Stimulated activated naive CD8-positive, alpha-beta T cell treated with anti-CD3 and anti-CD28 coated beads, Interleukin-15, Interleukin-2, amounts not matched to agents 100 U/mL and 50 U/mL, for 24 hours (primary cell): ENCODE measurements around the gene QRFP.

Experiments
- ATAC-seq: fragments of 150-1000 bp; cut with Tn5 transposase; one replicate; pipeline ENCODE4 v1.10.0; 2021
- DNase-seq: peaks from one replicate; pipeline ENCODE4 v3.0.0; 2021

QRFP gene

GRCh38 chr9:130933114-130934046, 36.8 kb upstream of the QRFP start:
- no peak for ATAC-seq
- no peak for DNase-seq

DNA sequence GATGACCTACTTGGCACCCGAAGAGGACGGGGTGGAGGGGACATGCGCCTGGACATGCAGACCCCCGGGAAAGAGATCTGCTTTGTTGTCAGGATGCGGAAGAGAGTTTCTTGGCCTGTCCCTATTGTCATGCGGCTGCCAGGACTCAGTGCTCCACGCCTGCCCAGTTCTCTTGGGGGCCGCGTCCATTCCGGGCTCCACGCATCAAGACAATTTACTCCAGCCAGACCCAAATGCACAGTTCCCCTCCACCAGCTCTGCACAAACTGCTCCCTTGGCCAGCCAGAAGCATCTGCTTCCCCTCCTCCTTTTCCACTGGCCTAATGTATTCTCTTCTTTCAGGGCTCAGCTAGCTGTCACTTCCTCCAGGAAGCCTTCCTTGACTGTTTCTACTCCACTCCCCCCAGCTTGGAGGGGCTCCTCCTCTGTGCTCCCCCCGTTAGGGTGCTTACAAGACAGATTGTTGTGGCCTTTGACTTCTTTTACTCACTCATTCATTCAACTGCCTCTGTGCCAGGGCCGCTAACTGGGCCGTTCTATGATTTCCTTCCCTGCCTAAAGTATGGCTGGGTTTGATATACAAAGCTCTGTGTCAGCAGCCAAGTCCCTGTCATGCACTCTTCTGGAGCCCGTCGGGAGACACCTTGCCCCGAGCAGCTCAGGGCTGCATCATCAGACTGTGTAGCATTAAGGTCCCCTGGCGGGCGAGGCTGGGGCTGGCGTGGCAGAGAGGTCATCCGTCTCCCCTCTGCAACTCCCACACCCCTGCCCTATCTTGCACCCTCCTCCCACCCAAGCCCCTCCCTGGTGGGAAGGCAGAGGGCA, 35.9 kb upstream of the QRFP start:
- no peak for DNase-seq
- no peak for ATAC-seq

GRCh38 chr9:130931508-130932254, 35.1 kb upstream of the QRFP start:
- DNase-seq = no peak

GRCh38 chr9:130930804-130931349, 34.3 kb upstream of the QRFP start:
- ATAC-seq (no peak), DNase-seq (no peak)

More at GRCh38 chr9:130931508-130932254, 35.1 kb upstream of the QRFP start:
- no peak for ATAC-seq

DNA sequence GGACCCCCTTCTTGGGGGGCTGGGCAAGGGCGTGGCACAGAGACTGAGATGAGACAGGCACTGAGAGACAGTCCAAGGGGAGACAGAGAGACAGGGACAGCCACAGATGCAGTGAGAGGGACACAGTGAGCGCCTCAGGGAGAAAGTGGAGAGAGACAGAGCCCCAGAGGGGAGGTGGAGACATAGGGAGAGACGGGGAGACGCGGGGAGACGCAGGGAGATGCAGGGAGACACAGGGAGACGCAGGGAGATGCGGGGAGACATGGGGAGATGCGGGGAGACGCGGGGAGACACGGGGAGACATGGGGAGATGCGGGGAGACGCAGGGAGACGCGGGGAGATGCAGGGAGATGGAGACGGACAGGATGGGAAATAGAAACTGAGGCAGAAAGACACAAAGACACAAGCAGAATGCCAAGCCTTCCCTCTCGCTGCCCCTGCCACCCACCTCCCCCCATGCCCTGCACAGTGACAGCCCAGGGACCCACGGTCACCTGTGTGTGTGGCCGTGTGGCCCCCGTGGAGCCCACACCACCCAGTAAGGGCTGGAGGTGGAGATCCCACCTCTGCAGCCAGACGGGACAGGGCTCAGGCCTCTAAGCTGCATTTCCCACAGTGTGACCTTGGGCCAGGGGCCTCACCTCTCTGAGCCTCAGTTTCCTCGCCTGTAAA, 33.7 kb upstream of the QRFP start:
- DNase-seq (no peak), ATAC-seq (no peak)

- DNase-seq (no peak), ATAC-seq (no peak)
Measured at GRCh38 chr9:130929571-130930038, 33.0 kb upstream of the QRFP start.

- ATAC-seq (no peak), DNase-seq (no peak)
Measured at GRCh38 chr9:130927995-130928900, 31.6 kb upstream of the QRFP start.

DNA sequence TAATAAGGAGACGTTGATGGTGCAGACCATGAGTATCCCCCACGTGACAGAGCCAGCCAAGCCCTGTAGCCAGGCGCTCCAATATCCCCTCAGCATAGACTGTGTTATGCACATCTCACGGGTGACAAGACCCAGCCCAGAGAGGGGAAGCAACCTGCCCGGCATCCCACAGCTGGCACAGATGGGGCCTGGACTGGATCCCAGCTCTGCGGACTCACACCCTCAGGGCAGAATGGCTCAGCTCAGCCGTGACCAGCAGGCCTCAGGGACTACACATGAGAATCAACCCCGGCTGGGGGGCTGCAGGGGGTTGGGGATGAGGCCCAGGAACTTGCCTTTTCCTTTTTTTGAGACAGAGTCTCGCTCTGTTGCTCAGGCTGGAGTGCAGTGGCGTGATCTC, 30.7 kb upstream of the QRFP start:
- ATAC-seq (no peak), DNase-seq (no peak)

DNA sequence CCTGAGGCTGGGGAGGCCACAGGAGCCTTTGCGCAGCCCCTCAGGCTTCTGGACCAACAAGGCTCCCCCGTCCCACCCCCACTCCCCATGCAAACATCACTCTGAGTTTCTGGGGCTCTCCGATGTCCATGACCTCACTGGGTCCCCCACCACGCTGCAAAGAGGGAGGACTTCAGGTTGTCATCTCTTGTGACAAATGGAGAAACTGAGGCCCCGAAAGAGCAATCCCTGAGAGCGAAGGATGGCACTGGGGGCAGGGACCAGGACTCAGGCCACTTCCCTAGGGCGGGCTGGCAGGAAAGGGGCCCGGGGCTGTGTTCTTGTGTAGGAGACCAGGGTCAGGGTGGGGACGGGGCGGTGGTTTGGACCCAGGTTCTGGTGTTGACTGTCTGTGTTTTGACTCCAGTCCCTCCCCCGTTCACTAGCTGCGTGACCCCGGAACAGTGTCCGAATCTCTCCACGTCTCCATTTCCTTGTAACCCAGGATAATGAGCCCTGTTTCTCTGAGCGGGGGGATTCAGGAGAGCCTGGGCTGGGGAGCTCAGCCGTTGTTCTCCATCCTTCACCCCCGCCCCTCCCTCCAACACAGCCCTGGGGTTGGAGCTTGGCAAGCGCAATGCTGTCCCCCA, 28.6 kb upstream of the QRFP start:
- no peak for ATAC-seq
- DNase-seq = no peak

DNA sequence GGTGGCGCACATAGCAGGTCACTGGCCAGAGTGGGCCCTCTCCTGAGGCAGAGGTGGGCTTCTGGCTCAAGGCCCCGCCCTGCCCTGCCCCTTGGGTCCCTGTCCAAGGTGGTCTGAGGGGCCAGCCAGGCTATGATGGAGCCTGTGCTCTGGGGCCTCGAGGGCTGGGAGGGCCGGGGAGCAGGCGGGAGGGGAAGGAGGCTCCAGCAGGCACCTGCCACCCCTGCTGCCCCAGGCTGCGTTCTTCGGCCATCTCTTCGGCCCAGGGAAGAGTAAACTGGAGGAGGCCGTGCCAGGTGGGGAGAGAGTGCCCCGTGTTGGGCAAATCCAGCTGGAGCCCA, 27.8 kb upstream of the QRFP start:
- ATAC-seq = no peak
- no peak for DNase-seq

GRCh38 chr9:130923611-130924447, 27.2 kb upstream of the QRFP start:
- DNase-seq (no peak), ATAC-seq (no peak)

- no peak for ATAC-seq
Measured at GRCh38 chr9:130922893-130923610, 26.4 kb upstream of the QRFP start.

DNA sequence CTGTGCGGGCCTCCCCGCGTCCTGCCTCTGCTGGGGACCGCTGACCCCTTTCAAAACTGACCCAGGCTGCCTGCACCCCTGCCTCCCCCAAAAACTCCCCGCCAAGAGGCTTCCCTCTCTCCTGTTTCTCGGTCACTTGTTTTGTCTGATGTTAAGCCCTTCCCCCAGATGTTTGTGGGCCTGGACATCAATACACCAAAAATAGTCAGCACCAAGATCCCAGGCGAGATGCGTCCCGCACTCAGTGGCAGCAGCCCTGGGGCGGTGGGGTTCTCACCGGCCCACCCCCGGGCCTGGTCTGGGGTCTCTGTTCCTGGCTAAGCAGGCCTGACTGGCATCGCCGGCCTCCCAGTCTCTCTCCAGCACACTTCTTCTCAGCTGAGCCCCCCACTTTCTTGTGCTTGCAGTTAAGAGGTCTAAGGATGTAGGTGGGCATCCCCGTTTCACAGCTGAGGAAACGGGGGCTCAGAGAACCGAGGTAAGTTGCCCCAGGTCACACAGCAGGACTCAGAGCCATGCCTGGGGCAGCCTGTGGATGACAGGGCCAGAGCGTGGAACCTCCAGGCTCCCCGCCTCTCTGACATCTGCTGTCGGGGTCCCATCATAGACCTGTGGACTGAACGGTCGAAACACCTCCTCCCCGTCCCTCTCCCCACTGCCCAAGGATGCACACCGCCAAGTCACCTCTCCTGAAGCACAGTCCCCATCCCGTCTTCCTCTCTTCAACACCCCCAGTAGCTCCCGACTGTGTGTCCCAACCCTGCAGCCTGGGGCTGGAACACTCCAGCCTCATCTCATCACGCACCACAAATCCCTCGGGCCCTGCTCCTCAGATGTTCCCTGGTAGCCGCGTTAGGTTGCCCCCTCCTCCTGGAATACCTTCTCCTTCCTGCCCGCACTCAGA, 25.6 kb upstream of the QRFP start:
- ATAC-seq = no peak
- no peak for DNase-seq

More at GRCh38 chr9:130922893-130923610, 26.4 kb upstream of the QRFP start:
- no peak for DNase-seq

DNA sequence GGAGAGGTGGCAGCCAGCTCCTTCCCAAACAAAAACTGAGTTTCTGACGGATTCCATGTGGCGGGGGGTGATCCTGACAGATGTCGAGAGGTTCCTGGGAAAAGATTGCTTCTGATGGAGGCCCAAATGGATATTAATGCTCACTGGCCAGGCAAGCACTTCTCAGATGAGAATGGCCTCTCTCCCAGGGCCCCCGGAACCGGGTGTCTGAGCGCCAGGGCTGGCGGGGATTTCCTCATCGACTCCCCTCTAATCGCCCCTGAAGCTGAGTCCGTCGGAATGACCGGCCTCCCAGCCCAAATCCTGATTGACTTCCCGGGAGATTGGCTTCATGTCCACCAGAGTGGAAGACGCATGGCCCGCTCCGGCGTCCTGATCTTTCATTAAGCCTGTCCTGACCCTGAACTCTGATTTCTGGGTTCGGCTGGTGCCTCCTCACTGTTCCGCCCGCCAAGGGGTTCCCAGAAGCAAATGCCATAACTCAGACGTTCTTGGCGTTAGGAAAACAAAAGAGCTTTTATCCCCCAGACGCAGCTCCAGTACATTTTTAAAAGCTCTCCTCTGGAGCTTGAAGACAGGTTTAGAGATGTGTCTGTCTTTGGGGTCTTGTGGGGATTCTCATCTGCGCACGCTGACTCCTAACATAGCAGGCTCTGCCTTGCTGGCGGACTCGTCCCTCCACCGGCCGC, 24.8 kb upstream of the QRFP start:
- DNase-seq (no peak), ATAC-seq (no peak)

DNA sequence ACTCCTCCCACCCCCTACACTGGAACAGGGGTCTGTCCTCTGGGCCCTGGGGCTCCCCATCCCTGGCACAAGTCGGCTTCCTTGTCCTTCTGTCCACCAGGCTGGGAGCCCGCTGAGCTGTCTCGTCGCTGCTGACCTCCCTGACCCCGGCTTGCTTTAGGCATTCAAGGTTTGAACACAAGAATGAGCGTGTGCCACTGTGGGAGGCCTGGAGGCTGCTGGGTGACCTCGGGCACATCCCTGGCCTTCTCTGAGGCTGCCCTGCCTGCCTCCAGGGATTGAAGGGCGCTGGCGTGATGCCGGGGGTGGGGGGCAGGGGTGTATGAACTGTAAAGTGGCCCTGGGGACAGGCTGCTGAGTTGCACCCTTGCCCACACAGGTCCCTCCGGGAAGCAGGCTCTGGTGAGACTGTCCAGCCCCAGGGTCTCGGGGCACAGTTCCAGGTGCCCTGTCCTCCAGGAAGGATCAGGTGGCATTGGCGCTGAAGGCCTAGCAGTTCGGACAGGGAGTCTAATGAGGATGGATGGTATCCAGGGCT, 24.2 kb upstream of the QRFP start:
- DNase-seq = no peak
- no peak for ATAC-seq

- DNase-seq (no peak), ATAC-seq (no peak)
Measured at GRCh38 chr9:130920233-130920632, 23.6 kb upstream of the QRFP start.
